AG04449 (cell line): ENCODE measurements around the gene CFAP61.

Experiments used
- CTCF ChIA-PET: fragments of 350-600 bp; formaldehyde crosslinking; extraction: SDS; loops from one replicate; lab custom pipeline; 2021; ENCODE audit warnings: antibody characterized with exemption; lab: Yijun Ruan, JAX
- POLR2A ChIA-PET: fragments of 400-600, 350-600 bp; formaldehyde crosslinking; extraction: SDS; loops from one replicate; lab custom pipeline; 2020; ENCODE audit warnings: antibody characterized with exemption, inconsistent platforms; lab: Yijun Ruan, JAX
- DNase-seq: peaks from one replicate; pipeline ENCODE4 v3.0.0-alpha.2; 2010; ENCODE audit warnings: low read depth, low spot score
- H3K4me3 ChIP-seq: 2 replicates; pipeline ENCODE4 v1.5.1; 2011; ENCODE audit warnings: low read depth, mild to moderate bottlenecking, control low read depth, low read length
- TF ChIP-seq, protein P1 (sequence below): IDR thresholded peaks from one replicate; pipeline ENCODE4 v1.5.1; 2011; ENCODE audit warnings: mild to moderate bottlenecking, moderate library complexity, low read length, control low read depth, inconsistent platforms; ENCODE audit not compliant: insufficient read depth; ENCODE audit errors: missing control alignments

CFAP61 gene

GRCh38 chr20:20407891-20408805 lies 355.8 kb downstream of the CFAP61 start:
- no peak for DNase-seq
- ChIA-PET CTCF (interaction anchor here (1.1 to 1.4 kb wide), 3 partner anchors 8 to 185 kb away, joined by 3 to 4 read pairs (median 3); no protein-coding TSS in a partner anchor), POLR2A (no interaction called here)
- TF ChIP-seq, protein P1, sequence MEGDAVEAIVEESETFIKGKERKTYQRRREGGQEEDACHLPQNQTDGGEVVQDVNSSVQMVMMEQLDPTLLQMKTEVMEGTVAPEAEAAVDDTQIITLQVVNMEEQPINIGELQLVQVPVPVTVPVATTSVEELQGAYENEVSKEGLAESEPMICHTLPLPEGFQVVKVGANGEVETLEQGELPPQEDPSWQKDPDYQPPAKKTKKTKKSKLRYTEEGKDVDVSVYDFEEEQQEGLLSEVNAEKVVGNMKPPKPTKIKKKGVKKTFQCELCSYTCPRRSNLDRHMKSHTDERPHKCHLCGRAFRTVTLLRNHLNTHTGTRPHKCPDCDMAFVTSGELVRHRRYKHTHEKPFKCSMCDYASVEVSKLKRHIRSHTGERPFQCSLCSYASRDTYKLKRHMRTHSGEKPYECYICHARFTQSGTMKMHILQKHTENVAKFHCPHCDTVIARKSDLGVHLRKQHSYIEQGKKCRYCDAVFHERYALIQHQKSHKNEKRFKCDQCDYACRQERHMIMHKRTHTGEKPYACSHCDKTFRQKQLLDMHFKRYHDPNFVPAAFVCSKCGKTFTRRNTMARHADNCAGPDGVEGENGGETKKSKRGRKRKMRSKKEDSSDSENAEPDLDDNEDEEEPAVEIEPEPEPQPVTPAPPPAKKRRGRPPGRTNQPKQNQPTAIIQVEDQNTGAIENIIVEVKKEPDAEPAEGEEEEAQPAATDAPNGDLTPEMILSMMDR: peak; percentile 8
- H3K4me3 ChIP-seq: no peak overlapping the region

DNA sequence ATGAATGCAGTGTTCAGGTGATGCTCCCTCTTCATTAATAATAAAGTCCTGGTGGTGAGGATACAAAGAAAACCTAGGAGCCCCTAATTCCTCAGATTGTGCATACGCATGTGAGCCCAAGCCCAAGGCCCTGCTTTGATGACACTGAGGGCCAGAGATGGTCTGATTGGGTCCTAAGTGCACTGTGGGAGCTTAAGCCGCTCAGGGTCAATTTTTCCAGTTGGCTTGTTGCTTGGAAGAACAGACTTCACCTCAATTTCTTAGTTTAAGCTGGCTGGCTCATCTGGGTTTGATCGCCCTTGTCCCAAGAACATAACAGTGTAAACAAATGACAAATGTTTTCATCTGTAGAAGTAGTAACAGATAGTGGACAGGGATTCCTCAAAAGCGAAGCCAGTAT lies 357.0 kb downstream of the CFAP61 start:
- CTCF ChIA-PET: no interaction called here
- no peak overlapping the region for H3K4me3 ChIP-seq
- TF ChIP-seq, protein P1: no peak
- DNase-seq: no peak
- POLR2A ChIA-PET: no interaction called here
